GM12874 (cell line): ENCODE data around the gene ZNF337.

ENCODE experiments used
- TF ChIP-seq, protein P1 (sequence below): IDR thresholded peaks from 2 replicates; pipeline ENCODE4 v1.5.1; 2011; ENCODE audit warnings: low read depth, mild to moderate bottlenecking, control low read depth, low read length, moderate library complexity; ENCODE audit not compliant: insufficient read depth

The ZNF337 gene

DNA sequence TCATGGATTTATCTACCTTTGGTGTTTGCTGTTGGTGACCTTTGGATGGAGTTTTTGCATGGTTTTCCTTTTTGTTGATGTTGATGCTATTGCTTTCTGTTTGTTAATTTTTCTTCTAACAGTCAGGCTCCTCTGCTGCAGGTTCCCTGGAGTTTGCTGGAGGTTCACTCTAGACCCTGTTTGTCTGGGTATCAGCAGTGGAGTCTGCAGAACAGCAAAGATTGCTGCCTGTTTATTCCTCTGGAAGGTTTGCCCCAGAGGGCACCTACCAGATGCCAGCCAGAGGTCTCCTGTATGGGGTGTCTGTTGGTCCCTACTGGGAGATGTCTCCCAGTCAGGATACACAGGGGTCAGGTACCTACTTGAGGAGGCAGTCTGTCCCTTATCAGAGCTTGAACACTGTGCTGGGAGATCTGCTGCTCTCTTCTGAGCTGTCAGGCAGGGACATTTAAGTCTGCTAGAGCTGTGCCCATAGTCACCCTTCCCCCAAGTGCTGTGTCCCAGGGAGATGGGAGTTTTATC is 9.2 kb upstream of the ZNF337 start:
- TF ChIP-seq, protein P1, sequence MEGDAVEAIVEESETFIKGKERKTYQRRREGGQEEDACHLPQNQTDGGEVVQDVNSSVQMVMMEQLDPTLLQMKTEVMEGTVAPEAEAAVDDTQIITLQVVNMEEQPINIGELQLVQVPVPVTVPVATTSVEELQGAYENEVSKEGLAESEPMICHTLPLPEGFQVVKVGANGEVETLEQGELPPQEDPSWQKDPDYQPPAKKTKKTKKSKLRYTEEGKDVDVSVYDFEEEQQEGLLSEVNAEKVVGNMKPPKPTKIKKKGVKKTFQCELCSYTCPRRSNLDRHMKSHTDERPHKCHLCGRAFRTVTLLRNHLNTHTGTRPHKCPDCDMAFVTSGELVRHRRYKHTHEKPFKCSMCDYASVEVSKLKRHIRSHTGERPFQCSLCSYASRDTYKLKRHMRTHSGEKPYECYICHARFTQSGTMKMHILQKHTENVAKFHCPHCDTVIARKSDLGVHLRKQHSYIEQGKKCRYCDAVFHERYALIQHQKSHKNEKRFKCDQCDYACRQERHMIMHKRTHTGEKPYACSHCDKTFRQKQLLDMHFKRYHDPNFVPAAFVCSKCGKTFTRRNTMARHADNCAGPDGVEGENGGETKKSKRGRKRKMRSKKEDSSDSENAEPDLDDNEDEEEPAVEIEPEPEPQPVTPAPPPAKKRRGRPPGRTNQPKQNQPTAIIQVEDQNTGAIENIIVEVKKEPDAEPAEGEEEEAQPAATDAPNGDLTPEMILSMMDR = no peak

GRCh38 chr20:25699914-25700313 is 3.3 kb upstream of the ZNF337 start:
- TF ChIP-seq, protein P1 = no peak

- TF ChIP-seq, protein P1 = no peak
These were observed 436 bp upstream of the ZNF337 start for GRCh38 chr20:25697132-25697446.

DNA sequence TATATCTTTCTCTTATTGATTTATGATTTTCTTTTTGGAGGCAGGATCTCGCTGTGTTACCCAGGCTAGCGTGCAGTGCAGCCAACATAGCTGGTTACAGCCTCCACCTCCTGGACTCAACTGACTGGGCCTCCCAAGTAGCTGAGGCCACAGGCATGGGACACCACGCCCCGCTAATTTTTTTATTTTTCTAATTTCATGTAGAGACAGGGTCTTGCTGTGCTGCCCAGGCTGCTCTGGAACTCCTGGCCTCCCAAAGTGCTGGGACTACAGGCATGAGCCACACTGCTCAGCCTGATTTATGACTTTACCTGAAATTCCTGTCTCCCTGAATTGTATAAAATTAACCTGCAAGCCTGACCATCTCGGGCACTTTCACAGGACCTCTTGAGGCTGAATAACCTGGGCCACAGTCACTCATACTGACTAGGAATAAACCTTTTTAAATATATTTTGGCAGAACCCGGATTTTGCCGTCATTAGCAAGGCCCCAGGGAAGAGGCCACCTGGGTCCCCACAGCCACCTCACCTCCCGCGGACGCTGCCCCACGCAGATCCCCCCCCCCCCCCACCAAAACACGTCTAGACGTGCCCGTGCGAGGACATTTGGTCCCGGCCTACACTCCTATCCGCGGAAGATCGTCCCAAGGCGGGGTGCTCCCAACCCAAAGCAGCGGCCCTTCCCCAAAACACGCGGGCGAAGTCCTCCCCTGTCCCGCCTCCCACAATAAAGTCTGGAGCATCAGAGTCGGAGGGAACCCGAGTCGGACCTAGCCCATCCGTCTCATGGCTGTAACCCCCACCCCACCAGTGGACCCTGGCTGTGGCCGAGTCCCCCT is 902 bp downstream of the ZNF337 start:
- TF ChIP-seq, protein P1 = no peak

- TF ChIP-seq, protein P1 = no peak
These were observed 4.2 kb downstream of the ZNF337 start for GRCh38 chr20:25692499-25692898.

DNA sequence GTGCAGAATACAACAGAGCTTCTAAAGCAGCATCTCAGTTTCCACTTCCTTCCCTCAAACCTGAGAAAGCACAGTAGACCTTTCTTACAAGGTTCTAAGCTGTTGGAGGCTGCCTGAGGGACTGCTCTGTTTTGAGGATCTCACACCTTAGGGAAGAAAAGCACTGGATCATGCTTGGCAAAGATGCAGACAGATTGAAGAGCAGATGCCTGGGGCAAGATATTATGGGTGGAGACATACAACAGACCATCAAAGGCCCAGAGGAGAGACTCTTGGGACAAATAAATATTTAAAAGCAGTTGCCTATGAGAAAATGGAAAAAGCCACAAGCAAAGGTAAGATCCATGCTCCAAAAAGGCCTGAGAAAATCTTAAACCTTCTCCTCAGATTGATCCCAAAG is 6.2 kb downstream of the ZNF337 start:
- TF ChIP-seq, protein P1 = no peak

DNA sequence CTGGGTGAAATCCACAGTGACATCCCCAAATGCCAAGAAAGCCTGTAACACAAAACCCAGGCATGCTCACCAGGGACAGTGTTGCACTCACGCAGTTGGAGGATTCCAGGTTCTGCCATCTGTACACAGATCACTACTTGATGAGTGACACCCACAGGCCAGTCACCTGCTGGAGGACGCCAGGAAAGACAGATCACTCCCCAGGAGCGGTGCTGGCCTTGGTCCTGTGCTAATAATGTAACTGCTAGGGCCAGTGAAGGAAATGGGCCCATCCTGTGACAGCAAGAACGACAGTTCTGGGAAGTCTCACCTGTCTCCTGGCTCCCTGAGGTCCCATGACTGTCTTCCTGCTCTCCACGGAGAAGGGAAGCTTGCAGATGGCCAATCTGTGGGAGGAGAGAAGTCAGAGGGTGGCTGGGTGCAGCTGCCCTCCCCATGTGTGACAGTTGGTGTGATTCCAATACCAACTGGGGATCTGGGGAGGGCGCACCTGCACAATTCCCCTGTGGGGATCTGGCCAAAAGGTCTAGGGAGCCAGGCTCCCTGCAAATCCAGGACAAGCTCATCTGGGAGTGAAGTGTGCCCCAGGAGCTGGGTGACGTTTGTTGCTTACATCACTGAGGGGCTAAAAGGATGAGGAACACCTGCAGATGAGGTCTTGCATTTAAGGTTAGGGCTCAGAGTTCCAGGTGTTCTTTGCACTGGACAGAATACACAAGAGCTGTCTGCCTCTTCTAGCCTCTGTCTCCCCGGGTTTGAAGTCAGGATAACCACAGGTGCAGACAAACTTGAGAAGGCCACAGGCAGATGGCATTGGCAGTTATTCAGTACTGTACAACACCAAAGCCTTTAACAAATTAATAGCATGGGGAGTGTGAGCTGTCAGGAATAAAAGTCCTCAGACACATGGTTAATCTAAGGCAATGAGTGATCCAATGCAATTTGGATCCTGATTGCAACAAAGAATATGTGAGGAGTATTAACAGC is 10.3 kb downstream of the ZNF337 start:
- TF ChIP-seq, protein P1 = no peak
